Nephron progenitor cell (in vitro differentiated cells): ENCODE measurements around the gene CFAP299.

Experiments used
- DNase-seq: peaks from one replicate; pipeline ENCODE4 v3.0.0; 2021
- H3K27ac Mint-ChIP-seq: 2 replicates; pipeline ENCODE4 v1.8.0; 2021; ENCODE audit warnings: mild to moderate bottlenecking, moderate library complexity, mixed read lengths
- H3K27me3 Mint-ChIP-seq: 2 replicates; pipeline ENCODE4 v1.8.0; 2021; ENCODE audit warnings: mild to moderate bottlenecking, low read depth, mixed read lengths; ENCODE audit not compliant: poor library complexity
- H3K36me3 Mint-ChIP-seq: 2 replicates; pipeline ENCODE4 v1.8.0; 2021; ENCODE audit warnings: low read depth, mixed read lengths
- H3K4me1 Mint-ChIP-seq: 2 replicates; pipeline ENCODE4 v1.8.0; 2021; ENCODE audit warnings: mixed read lengths
- H3K4me3 Mint-ChIP-seq: 2 replicates; pipeline ENCODE4 v1.8.0; 2021; ENCODE audit warnings: mild to moderate bottlenecking, moderate library complexity, mixed read lengths
- H3K9me3 Mint-ChIP-seq: 2 replicates; pipeline ENCODE4 v1.8.0; 2021; ENCODE audit warnings: mild to moderate bottlenecking, moderate library complexity, mixed read lengths
- CTCF ChIP-seq: fragments of 200-600 bp; sonication (generic); IDR thresholded peaks from 2 replicates; pipeline ENCODE4 v1.5.0; 2021; ENCODE audit warnings: antibody characterized with exemption

Gene CFAP299

GRCh38 chr4:80465238-80465637 is 129.7 kb downstream of the CFAP299 start:
- Mint-ChIP-seq H3K4me1 (peaks cover 8% of the 10 kb centered on the region), H3K4me3 (no peak overlapping the region), H3K27ac (no peak overlapping the region), H3K27me3 (peaks cover 2% of the 10 kb centered on the region), H3K36me3 (no peaks in the 10 kb centered on the region), H3K9me3 (no peaks in the 10 kb centered on the region)
- no peak for DNase-seq
- TF ChIP-seq CTCF, result no peak

GRCh38 chr4:80465736-80466135 is 130.2 kb downstream of the CFAP299 start:
- H3K27ac Mint-ChIP-seq, result no peak overlapping the region
- no peak for DNase-seq
- H3K9me3 Mint-ChIP-seq, result no peaks in the 10 kb centered on the region
- peaks cover 2% of the 10 kb centered on the region for H3K27me3 Mint-ChIP-seq
- H3K4me3 Mint-ChIP-seq, result no peak overlapping the region
- TF ChIP-seq CTCF, result no peak
- H3K4me1 Mint-ChIP-seq, result peaks cover 13% of the 10 kb centered on the region
- H3K36me3 Mint-ChIP-seq, result no peaks in the 10 kb centered on the region

GRCh38 chr4:80466618-80467017 is 131.1 kb downstream of the CFAP299 start:
- no peak for DNase-seq
- Mint-ChIP-seq H3K9me3 (no peaks in the 10 kb centered on the region), H3K27me3 (peaks cover 2% of the 10 kb centered on the region), H3K4me3 (no peak overlapping the region), H3K4me1 (peaks cover 22% of the 10 kb centered on the region), H3K36me3 (no peaks in the 10 kb centered on the region), H3K27ac (no peak overlapping the region)
- TF ChIP-seq CTCF, result no peak

- Mint-ChIP-seq H3K4me1 (peaks cover 28% of the 10 kb centered on the region), H3K4me3 (peak overlapping the region; percentile 52), H3K27ac (no peak overlapping the region), H3K36me3 (no peaks in the 10 kb centered on the region), H3K9me3 (no peaks in the 10 kb centered on the region), H3K27me3 (peaks cover 6% of the 10 kb centered on the region)
- peak; percentile 33 for DNase-seq
- no peak for TF ChIP-seq CTCF
Measured at GRCh38 chr4:80471756-80472155, 136.2 kb downstream of the CFAP299 start.

GRCh38 chr4:80475236-80475635 is 139.7 kb downstream of the CFAP299 start:
- H3K4me3 Mint-ChIP-seq, result no peak overlapping the region
- DNase-seq, result no peak
- H3K4me1 Mint-ChIP-seq, result peaks cover 28% of the 10 kb centered on the region
- H3K9me3 Mint-ChIP-seq, result no peaks in the 10 kb centered on the region
- H3K36me3 Mint-ChIP-seq, result no peaks in the 10 kb centered on the region
- peaks cover 3% of the 10 kb centered on the region for H3K27me3 Mint-ChIP-seq
- H3K27ac Mint-ChIP-seq, result peak overlapping the region; percentile 0
- TF ChIP-seq CTCF, result no peak

- no peak for DNase-seq
- TF ChIP-seq CTCF, result no peak
- peaks cover 3% of the 10 kb centered on the region for H3K27me3 Mint-ChIP-seq
- no peaks in the 10 kb centered on the region for H3K9me3 Mint-ChIP-seq
- no peaks in the 10 kb centered on the region for H3K36me3 Mint-ChIP-seq
- no peak overlapping the region for H3K27ac Mint-ChIP-seq
- H3K4me1 Mint-ChIP-seq, result peaks cover 23% of the 10 kb centered on the region
- H3K4me3 Mint-ChIP-seq, result no peak overlapping the region
Measured at GRCh38 chr4:80475798-80476197, 140.3 kb downstream of the CFAP299 start.
